CD4-positive, alpha-beta T cell treated with Interleukin-17A for 1 hour (primary cell): ENCODE data around the gene SPI1.
"Not testable (repeated sequence)": the region's sequence is repeated elsewhere in the genome, so short reads cannot be mapped to it uniquely, and the experiment has no call there.

Experiments used
- DNase-seq: peaks from one replicate; pipeline ENCODE4 v3.0.0-alpha.2; 2020

Gene SPI1

DNA sequence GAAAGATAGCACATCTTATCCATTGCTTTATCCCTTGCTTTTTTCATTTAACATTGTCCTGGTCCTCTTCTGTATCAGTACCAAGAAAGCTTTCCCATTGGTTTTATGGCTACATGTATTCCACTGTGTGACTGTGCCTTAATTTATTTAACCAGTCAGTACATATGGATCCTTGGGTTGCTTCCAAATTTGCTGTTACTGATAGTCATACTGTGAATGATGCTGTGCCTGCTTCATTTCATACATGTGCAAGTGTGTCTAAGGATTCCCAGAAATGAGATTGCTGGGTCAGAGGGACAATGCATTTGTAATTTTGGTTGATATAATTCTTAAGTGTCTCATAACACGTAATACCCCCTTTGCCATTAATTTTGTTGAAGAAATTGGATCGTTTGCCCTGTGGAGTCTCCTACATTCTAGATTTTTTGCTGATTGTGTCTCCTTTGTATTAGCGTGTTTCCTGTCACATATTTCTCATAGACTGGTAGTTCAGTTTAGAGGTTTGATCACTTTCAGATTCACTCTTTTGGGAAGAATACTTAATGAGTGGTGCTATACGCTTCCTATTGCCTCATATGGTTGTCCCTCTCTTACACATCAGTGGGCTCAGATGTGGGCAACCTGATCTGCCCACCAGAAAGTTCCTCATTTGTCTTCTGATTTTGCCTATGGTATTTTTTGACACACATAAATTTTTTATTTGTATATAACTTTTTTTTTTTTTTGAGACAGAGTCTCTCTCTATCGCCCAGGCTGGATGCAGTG is 61.1 kb downstream of the SPI1 start:
- no peak for DNase-seq

DNA sequence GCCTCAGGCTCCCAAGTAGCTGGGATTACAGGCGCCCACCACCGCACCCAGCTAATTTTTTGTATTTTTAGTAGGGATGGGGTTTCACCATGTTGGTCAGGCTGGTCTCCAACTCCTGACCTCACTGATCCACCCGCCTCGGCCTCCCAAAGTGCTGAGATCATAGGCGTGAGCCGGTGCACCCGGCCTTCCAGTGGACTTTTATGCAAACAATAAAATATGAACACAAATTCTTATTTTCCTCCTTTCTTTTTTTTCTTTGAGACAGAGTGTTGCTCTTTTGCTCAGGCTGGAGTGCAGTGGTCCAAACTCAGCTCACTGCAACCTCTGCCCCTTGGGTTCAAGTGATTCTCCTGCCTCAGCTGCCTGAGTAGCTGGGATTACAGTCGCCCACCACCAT is 61.8 kb downstream of the SPI1 start:
- not testable (repeated sequence) for DNase-seq

DNA sequence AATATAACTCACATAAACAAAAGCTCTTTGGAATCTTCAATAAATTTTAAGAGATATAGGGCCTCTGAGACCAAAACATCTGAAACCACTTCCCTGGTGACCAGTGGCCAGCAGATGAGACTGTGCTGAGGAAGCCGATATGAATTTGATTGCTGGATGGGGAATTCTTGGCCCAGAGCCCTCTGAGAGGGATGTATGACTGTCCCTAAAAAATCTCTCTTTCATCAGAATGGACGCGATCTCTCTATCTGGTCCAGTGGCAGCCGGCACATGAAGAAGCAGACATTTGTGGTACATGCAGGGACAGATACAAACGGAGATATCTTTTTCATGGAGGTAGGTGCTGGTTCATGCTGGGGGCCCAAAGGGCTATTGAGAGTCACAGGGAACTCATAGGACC is 63.4 kb downstream of the SPI1 start:
- DNase-seq: no peak

DNA sequence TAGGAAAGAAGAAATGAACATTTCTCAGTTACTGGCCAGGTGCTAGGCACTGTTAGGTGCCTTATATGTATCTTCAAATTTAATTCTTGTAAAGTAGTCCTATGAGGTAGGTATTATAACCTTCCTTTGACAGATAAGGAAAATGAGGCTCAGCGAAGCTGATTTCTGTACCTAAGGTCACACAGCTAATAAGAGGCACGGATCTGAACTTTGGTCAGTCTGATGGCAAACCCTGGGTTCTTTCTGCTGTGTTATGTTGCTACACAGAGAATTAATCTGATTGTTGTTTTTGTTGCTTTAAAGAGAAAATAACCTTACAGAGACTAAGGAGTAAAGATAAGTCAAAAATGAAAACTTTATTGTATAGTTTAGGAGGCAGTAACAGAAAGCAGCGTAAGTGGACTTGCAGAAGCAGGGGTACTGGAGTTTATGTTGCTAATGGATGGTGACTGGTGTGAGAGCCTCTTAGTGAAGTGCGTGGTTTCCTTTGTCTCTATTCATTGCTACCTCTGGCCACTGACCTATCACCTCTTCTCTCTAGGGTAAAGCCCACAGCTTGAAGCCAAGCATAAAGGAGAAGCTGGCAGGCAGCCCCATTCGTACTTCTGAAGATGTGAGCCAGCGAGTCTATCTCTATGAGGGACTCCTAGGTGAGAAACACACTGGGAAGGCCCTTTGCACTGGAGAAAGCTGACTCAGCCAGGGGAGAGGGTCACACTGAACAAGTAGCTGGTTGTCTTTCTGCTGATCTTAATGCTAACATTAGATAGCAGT is 70.1 kb downstream of the SPI1 start:
- no peak for DNase-seq

DNA sequence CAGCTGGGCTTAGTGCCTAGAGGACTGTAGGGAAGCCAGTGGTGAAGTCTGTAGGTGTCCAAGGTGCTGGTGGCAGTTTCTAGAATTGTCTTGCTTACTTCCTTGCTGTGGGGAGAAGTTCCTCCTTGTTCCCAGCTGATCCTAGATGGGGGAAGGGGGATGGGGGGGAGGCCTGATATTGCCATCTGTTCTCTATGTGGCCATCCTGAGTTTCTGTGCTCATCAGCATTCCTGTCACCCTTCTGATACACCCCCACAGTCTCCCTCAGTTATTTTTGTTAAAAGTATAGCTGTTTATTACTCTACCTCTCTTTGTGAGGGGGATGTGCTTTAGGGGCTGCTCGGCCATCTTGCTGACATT is 71.9 kb downstream of the SPI1 start:
- DNase-seq: no peak

DNA sequence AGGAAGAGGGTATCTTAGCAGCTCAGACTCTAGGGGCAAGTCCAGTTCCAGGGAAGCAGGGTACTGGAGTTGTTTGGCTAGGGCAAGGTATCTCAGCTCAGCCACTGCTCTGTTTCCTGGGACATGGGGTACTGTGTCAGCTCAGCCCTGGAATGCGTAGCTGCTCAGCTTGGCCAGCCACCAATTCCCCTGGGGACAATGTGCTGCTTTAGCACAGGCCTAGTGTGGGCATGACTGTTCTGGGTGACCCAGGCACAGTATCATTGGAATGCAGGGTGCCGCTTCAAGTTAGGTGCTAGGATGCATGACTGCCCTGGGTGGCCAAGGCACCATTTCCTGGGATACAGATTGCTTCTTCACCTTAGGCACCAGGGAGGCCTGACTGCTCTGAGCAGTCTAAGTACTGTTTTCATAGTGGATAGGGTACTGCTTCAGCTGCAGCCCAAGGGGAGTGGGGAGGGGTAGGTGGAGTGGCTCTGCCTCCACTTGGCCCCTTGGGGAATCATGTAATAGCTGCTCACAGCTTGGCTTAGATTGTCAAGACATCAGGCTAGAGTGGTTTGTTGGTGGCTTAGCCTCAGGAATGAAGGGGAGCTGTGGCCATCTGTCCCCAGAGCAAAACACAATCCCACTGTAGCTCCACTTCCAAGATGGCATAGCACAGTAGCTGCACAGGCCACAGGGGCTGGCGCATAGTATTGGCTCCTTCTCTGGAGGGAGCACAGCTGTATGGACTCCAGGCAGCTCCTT is 72.4 kb downstream of the SPI1 start:
- no peak for DNase-seq
